ENCODE data around the gene PGLYRP4.

The PGLYRP4 gene, protein sequence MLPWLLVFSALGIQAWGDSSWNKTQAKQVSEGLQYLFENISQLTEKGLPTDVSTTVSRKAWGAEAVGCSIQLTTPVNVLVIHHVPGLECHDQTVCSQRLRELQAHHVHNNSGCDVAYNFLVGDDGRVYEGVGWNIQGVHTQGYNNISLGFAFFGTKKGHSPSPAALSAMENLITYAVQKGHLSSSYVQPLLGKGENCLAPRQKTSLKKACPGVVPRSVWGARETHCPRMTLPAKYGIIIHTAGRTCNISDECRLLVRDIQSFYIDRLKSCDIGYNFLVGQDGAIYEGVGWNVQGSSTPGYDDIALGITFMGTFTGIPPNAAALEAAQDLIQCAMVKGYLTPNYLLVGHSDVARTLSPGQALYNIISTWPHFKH

DNA sequence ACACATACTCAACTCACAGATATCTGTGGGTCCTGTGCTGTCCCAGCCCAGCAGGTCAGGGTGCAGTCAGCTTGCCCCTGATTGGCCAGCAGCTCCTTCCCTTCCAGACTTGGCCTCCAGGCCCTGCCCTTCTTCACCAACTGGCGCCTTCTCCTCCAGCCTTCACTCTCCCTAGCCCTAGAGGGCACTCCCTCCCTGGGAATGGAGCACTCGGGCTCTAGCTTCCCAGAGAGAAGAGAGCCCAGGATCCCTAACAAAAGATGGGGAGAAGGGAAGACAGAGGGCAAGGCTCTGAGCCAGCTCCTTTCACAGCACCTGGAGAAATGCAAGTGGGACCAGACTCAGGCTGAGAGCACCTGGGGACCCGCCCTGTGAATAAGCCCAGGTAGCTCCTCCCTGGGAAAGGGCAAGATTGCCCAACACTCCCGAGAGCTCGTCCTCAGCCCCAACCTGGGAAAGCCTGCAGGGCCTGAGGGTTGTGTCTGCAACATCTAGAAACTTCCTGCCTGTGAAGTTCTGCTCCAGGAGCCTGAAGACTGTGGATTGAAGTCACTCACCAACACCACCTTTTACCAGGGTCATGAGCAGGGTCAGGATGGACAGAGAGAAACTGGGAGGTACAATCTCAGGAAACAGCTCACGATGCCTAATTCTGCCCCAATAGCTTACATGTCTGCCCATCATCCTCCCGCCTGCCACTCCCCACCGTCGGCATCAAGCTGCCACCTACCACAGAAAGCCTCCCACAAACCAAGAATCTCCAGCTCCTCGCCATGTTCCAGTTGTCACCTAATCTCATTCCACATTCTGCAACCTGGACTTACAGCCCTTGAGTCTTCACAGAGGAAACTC is at the start of gene PGLYRP4:
Gene PGLYRP4 (minus strand): TSS at position 331 of the 852 bp plus-strand sequence. CDS start 909 bp downstream, outside the sequence.
- Histone ChIP-seq H3K27me3 (ENCODE audit: insufficient read depth, low read length) (peaks cover 7% of the 10 kb centered on the region), H3K9me3 (ENCODE audit: low read length) (no peaks in the 10 kb centered on the region), H3K36me3 (ENCODE audit: insufficient read depth, low read length) (no peaks in the 10 kb centered on the region), H3K4me1 (ENCODE audit: insufficient read depth, low read length) (no peaks in the 10 kb centered on the region), H3K4me3 (ENCODE audit: low read length) (no peak within 1 kb of the TSS), H2AFZ (ENCODE audit: low read depth, low read length) (no peak within 1 kb of the TSS)

DNA sequence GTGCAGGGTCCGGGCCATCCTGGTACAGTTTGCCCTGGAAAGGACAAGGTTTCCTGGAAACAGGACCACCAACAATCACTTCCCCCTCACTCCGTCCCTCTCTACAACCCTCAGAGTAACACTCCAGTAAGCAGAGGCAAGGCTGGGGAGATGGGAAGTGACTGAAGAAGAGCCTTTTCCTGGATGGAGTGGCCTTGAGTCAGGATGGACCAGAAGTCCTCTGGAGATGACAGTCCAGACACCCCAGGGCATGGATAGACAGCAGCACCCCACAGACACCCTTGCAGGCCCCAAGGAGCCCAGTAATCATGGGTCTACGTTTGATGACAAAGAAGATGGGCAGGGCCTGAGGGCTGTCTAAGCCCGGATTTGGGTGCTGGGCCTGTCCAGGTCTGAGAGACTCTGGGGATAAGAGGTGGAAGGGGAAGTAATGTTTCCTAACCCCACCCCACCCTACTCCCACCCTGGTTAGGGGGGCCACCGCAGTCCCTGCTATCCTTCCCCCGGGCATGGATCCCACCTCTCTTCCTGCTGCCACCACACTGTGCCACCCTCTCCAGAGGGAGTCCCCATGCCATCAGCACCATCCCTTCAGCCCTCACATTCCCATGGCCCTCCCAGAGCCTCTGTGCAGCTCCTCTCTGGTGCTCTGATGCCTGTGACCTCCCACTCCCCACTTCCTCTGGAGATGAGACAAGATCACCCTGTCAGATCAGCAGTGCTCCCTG is 49.4 kb upstream of the PGLYRP4 start:
- Histone ChIP-seq H3K36me3 (ENCODE audit: insufficient read depth, low read length) (no peaks in the 10 kb centered on the region), H3K4me3 (ENCODE audit: low read length) (no peak overlapping the region), H2AFZ (ENCODE audit: low read depth, low read length) (no peak overlapping the region), H3K9me3 (ENCODE audit: low read length) (no peaks in the 10 kb centered on the region), H3K27me3 (ENCODE audit: insufficient read depth, low read length) (peaks cover 41% of the 10 kb centered on the region), H3K4me1 (ENCODE audit: insufficient read depth, low read length) (no peaks in the 10 kb centered on the region)

DNA sequence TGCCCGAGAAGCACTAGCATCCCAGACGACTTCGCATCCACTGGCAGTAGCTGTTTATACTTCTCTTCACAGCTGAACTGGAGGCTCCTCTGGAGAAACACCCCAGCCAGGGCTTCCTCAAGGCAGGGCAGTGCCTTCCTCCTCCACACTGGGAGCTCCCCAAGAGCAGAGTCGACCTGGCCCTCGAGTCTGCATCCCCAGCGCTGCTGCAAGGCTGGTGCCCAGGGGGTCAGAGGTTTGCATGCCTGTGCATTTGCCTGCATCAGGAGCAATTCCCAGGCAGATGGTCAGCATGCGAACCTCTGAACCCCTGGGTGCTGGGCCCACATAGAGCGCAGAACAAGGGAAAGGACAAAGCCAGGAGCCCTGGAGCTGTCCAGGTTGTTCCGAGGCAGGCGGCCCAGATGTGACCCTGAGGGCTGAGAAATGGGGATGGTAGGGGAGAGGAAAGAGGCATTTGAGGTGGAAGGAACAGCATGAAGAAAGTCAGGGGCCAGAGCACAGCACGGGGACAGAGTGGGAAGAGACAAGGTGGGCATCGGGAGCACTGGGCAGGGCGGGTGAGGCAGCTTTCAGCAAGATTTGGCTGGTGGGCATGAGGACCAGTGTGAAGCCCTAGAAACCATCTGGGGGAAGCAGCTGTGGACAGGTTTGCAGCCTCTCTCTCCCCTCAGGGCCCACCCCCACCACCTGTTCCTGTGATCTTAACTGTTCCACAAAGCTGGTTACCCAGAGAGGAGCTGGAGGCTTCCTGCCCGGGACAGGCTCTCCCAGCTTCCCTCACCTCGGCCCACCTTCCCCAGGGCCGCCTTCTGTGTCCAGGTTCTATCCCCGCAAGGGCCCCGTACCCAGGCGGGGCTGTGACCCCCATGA is 48.6 kb upstream of the PGLYRP4 start:
- Histone ChIP-seq H3K4me3 (ENCODE audit: low read length) (no peak overlapping the region), H3K4me1 (ENCODE audit: insufficient read depth, low read length) (no peaks in the 10 kb centered on the region), H3K9me3 (ENCODE audit: low read length) (no peaks in the 10 kb centered on the region), H3K36me3 (ENCODE audit: insufficient read depth, low read length) (no peaks in the 10 kb centered on the region), H2AFZ (ENCODE audit: low read depth, low read length) (no peak overlapping the region), H3K27me3 (ENCODE audit: insufficient read depth, low read length) (peaks cover 41% of the 10 kb centered on the region)

DNA sequence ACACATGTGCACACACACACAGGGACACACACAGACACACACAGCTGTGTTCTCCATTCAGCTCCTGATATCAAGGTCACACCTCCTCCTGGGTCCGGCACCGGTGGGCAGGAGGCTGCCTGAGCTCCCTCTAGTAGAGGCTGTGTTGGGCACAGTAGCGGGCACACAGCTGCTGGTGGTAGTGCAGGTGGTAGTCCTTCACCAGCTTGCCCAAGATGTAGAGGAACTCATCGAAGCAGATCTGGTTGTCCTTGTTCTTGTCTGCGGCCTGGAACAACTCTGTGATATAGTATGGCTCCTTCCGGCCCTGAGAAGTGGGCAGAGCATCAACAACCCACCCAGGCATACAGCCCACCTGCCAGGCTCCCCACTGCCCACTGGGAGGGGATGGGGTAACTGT is 47.8 kb upstream of the PGLYRP4 start:
- Histone ChIP-seq H3K36me3 (ENCODE audit: insufficient read depth, low read length) (no peaks in the 10 kb centered on the region), H3K4me1 (ENCODE audit: insufficient read depth, low read length) (no peaks in the 10 kb centered on the region), H2AFZ (ENCODE audit: low read depth, low read length) (no peak overlapping the region), H3K27me3 (ENCODE audit: insufficient read depth, low read length) (peaks cover 40% of the 10 kb centered on the region), H3K9me3 (ENCODE audit: low read length) (no peaks in the 10 kb centered on the region), H3K4me3 (ENCODE audit: low read length) (no peak overlapping the region)

DNA sequence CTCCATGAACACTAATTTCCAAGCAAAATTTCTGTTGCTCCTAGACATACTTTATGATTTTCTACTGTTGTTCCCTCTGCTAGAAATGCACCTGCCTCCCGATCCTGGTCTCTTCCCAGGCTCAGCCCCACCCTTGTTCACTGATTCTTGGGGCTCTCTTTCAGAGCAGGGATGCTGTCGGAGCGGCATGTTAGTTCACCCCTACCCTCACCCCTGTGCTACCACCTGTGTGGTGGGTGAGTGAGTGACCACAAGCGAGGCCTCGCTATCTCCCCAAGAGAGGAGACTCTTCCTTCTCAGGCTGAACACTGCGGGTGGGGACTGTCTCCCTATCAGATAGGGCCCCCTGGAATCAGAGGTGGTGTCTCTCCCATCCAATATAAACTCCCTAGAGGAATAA is 47.1 kb upstream of the PGLYRP4 start:
- Histone ChIP-seq H3K9me3 (ENCODE audit: low read length) (no peaks in the 10 kb centered on the region), H3K4me3 (ENCODE audit: low read length) (no peak overlapping the region), H3K36me3 (ENCODE audit: insufficient read depth, low read length) (no peaks in the 10 kb centered on the region), H3K4me1 (ENCODE audit: insufficient read depth, low read length) (no peaks in the 10 kb centered on the region), H3K27me3 (ENCODE audit: insufficient read depth, low read length) (peaks cover 37% of the 10 kb centered on the region), H2AFZ (ENCODE audit: low read depth, low read length) (no peak overlapping the region)

DNA sequence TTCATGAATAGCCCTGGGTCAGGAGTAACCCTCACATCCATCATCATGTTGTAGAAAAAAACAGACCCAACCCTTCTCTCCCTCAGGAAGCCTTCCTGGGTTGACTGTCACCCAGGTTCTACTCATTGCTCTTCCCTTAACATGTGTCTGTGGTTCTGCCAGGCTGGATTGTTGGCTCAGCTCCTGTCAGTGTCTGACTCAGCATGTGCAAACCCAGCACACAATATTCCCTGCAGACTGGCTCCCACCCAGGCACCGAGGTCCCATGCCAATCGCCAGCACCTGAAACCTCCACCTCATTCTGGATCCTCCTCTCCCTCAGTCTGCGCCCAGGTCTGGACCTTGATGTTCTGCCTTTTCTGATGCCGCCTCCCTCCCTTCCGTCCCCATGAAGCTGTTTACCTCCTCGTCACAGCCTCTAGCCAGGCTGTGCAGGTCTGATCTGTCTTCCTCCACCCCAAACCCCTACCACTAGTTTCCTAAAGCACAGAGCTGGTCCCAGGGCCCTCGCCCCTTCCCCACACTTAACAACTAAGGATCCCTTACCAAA is 46.6 kb upstream of the PGLYRP4 start:
- Histone ChIP-seq H3K27me3 (ENCODE audit: insufficient read depth, low read length) (peaks cover 42% of the 10 kb centered on the region), H3K4me1 (ENCODE audit: insufficient read depth, low read length) (no peaks in the 10 kb centered on the region), H3K4me3 (ENCODE audit: low read length) (no peak overlapping the region), H2AFZ (ENCODE audit: low read depth, low read length) (no peak overlapping the region), H3K36me3 (ENCODE audit: insufficient read depth, low read length) (no peaks in the 10 kb centered on the region), H3K9me3 (ENCODE audit: low read length) (no peaks in the 10 kb centered on the region)

DNA sequence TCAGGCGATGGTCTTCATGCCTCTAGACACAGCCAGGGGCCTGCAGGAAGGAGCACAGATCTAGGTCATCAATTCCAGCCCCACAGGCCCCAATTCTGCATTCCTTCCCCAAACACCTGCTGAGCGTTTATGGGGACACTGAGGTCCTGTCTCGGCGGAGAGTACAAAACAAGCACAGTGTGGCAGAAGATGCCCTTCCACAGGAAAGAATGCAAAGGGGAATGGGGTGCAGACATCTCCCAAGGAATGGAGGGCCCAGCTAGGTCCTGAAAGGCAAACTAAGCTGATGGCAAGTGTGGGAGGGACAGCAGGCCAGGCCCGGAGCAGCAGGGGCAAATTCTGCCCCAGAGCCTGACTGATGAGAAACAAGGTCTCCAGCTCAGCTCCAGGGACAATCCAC is 45.8 kb upstream of the PGLYRP4 start:
- Histone ChIP-seq H3K27me3 (ENCODE audit: insufficient read depth, low read length) (peaks cover 37% of the 10 kb centered on the region), H3K9me3 (ENCODE audit: low read length) (no peaks in the 10 kb centered on the region), H3K36me3 (ENCODE audit: insufficient read depth, low read length) (no peaks in the 10 kb centered on the region), H3K4me3 (ENCODE audit: low read length) (no peak overlapping the region), H2AFZ (ENCODE audit: low read depth, low read length) (no peak overlapping the region), H3K4me1 (ENCODE audit: insufficient read depth, low read length) (no peaks in the 10 kb centered on the region)

DNA sequence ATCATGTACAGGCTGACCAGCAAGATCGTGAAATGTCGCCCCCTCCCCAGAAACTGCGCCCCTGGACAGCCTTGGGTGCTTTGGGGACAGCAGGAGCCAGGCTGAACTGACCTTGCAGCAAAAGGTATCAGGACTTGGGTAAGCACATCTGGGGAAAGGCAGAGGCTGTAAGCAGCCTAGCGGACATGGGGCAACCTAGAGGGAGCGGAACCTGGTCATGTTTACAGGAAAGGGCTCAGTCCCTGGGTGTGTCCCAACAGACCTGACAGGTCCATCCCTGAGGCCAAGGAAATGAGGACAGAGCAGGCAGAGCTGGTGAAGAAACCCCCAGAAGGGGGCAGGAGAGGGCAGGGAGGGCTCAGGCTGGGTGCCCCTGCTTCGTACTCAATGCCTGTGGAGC is 45.3 kb upstream of the PGLYRP4 start:
- H3K4me1 ChIP-seq (ENCODE audit: insufficient read depth, low read length), result no peaks in the 10 kb centered on the region
- H3K27me3 ChIP-seq (ENCODE audit: insufficient read depth, low read length), result peaks cover 33% of the 10 kb centered on the region
- H3K36me3 ChIP-seq (ENCODE audit: insufficient read depth, low read length), result no peaks in the 10 kb centered on the region
- no peak overlapping the region for H2AFZ ChIP-seq (ENCODE audit: low read depth, low read length)
- no peak overlapping the region for H3K4me3 ChIP-seq (ENCODE audit: low read length)
- H3K9me3 ChIP-seq (ENCODE audit: low read length), result no peaks in the 10 kb centered on the region

DNA sequence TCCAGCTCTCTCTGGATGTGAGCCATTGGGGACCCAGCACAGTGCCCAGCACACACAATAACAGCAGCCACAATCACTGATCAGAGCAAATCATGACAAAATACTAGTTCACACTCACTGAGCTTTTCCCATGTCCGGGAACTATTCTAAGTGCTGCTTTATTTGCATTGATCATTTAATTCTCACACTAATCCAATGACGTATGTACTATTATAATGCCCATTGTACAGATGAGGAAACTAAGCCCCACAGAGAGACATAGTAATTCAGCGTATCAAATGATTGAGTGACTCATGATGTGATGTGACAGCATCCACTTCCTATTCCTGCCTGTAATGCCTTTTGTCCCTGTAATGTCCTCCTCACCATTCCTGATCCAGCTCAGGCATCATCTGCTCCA is 44.2 kb upstream of the PGLYRP4 start:
- H2AFZ ChIP-seq (ENCODE audit: low read depth, low read length), result no peak overlapping the region
- H3K4me3 ChIP-seq (ENCODE audit: low read length), result no peak overlapping the region
- no peaks in the 10 kb centered on the region for H3K4me1 ChIP-seq (ENCODE audit: insufficient read depth, low read length)
- H3K27me3 ChIP-seq (ENCODE audit: insufficient read depth, low read length), result peaks cover 31% of the 10 kb centered on the region
- H3K9me3 ChIP-seq (ENCODE audit: low read length), result no peaks in the 10 kb centered on the region
- H3K36me3 ChIP-seq (ENCODE audit: insufficient read depth, low read length), result no peaks in the 10 kb centered on the region

DNA sequence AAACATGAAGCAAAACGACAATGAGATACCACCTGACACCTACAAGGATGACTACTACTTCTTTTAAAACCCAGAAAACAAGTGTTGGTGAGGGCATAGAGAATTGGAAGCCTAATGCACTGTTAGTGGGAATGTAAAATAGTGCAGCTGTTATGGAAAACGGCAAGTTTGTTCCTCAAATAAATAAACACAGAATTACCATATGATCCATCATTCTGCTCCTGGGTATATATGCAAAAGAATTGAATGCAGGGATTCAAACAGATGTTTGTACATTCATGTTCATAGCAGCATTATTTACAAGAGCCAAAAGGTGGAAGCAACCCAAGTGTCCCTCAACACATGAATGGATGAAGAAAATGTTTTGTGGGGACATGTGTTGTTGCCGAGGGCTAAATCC is 43.6 kb upstream of the PGLYRP4 start:
- H3K4me1 ChIP-seq (ENCODE audit: insufficient read depth, low read length), result no peaks in the 10 kb centered on the region
- no peak overlapping the region for H3K4me3 ChIP-seq (ENCODE audit: low read length)
- no peaks in the 10 kb centered on the region for H3K36me3 ChIP-seq (ENCODE audit: insufficient read depth, low read length)
- peaks cover 25% of the 10 kb centered on the region for H3K27me3 ChIP-seq (ENCODE audit: insufficient read depth, low read length)
- no peak overlapping the region for H2AFZ ChIP-seq (ENCODE audit: low read depth, low read length)
- no peaks in the 10 kb centered on the region for H3K9me3 ChIP-seq (ENCODE audit: low read length)

DNA sequence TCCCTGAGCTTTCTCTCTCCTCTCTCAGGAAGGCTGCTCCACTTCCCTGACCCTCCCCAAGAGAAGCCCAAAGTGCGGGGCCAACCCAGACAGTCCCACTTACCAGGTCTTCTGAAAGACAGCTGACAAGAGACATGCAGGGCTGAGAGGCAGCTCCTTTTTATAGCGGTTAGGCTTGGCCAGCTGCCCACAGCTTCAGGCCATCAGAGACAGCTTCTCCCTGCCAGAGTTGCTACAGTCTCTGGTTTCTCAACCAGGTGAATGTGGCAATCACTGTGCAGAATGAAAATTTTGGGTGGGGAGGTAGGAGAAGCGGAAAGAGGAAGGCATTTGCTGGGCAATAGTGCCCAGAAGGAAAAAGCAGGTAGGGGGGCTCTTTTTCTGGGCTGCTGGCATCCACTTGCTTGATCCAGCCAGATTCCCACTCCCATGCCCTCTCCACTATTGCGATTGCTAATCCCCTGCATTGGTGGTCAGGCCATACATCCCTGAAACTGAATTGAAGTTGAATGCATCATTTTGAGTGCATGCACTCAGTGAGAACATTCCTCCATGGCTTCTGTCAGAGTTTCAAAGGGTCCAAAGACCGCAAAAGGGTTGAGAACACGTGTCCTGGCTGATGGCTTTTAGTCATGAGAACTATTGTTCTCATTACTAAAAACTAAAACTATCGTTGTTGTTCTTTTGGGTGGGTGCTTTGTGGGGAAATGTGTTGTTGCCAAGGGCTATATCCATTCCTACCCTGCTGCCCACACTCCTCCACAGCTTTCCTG is 42.5 kb upstream of the PGLYRP4 start, which contains the start of gene S100A8:
Gene S100A8 (minus strand): TSS at position 136 of the 773 bp plus-strand sequence. CDS start 538 bp downstream, outside the sequence.
- Histone ChIP-seq H3K4me3 (ENCODE audit: low read length) (no peak within 1 kb of the TSS), H3K9me3 (ENCODE audit: low read length) (no peaks in the 10 kb centered on the region), H2AFZ (ENCODE audit: low read depth, low read length) (no peak within 1 kb of the TSS), H3K27me3 (ENCODE audit: insufficient read depth, low read length) (peaks cover 15% of the 10 kb centered on the region), H3K4me1 (ENCODE audit: insufficient read depth, low read length) (no peaks in the 10 kb centered on the region), H3K36me3 (ENCODE audit: insufficient read depth, low read length) (no peaks in the 10 kb centered on the region)

Data from neuron (in vitro differentiated cells).